Urothelium cell line (cell line): ENCODE measurements around the gene PTPRE.

ENCODE experiments used
- DNase-seq: peaks from one replicate; pipeline ENCODE4 v3.0.0; 2011; ENCODE audit warnings: low spot score, mixed read lengths
- FAIRE-seq: peaks from 2 replicates; lab custom pipeline; 2011; peaks lifted over from hg19 to GRCh38; lab: Jason Lieb, UNC

Gene PTPRE

GRCh38 chr10:128066870-128067382 is 160.0 kb downstream of the PTPRE start:
- DNase-seq (no peak), FAIRE-seq (peak; percentile 99)

GRCh38 chr10:128067691-128068397 is 160.9 kb downstream of the PTPRE start:
- FAIRE-seq (no peak), DNase-seq (no peak)

GRCh38 chr10:128068398-128069285 is 161.7 kb downstream of the PTPRE start:
- DNase-seq, result no peak
- FAIRE-seq, result no peak

- no peak for FAIRE-seq
- peak; percentile 64 for DNase-seq
Observed at GRCh38 chr10:128069351-128070051, 162.6 kb downstream of the PTPRE start.

GRCh38 chr10:128070161-128070560 is 163.3 kb downstream of the PTPRE start:
- no peak for FAIRE-seq
- DNase-seq, result no peak

- no peak for FAIRE-seq
- no peak for DNase-seq
Observed at GRCh38 chr10:128070721-128071416, 164.0 kb downstream of the PTPRE start.

- DNase-seq (no peak), FAIRE-seq (no peak)
Observed at GRCh38 chr10:128071417-128071782, 164.5 kb downstream of the PTPRE start.

- FAIRE-seq (no peak), DNase-seq (no peak)
Observed at GRCh38 chr10:128072046-128072445, 165.1 kb downstream of the PTPRE start.

GRCh38 chr10:128072941-128073645 is 166.2 kb downstream of the PTPRE start:
- FAIRE-seq, result no peak
- DNase-seq, result no peak

GRCh38 chr10:128073890-128074289 is 167.0 kb downstream of the PTPRE start:
- DNase-seq (no peak), FAIRE-seq (no peak)

- no peak for DNase-seq
- FAIRE-seq, result no peak
Observed at GRCh38 chr10:128074589-128074988, 167.7 kb downstream of the PTPRE start.

GRCh38 chr10:128077155-128077875 is 170.4 kb downstream of the PTPRE start:
- DNase-seq, result no peak
- FAIRE-seq, result no peak

- FAIRE-seq, result peak; percentile 52
- peak; percentile 58 for DNase-seq
Observed at GRCh38 chr10:128078136-128078969, 171.4 kb downstream of the PTPRE start.

GRCh38 chr10:128080231-128080630 is 173.3 kb downstream of the PTPRE start:
- DNase-seq (no peak), FAIRE-seq (no peak)

GRCh38 chr10:128080641-128081040 is 173.7 kb downstream of the PTPRE start:
- no peak for FAIRE-seq
- no peak for DNase-seq

GRCh38 chr10:128081222-128081621 is 174.3 kb downstream of the PTPRE start:
- FAIRE-seq, result no peak
- no peak for DNase-seq

GRCh38 chr10:128081720-128082119 is 174.8 kb downstream of the PTPRE start:
- DNase-seq, result no peak
- FAIRE-seq, result no peak

- FAIRE-seq (no peak), DNase-seq (no peak)
Observed at GRCh38 chr10:128083191-128083895, 176.4 kb downstream of the PTPRE start.
